ENCODE results near the gene ARL5B.

ARL5B gene

GRCh38 chr10:18681366-18681765 is 22.1 kb downstream of the ARL5B start:
- H3K79me2 ChIP-seq (ENCODE audit: control insufficient read depth, low read length): no peaks in the 10 kb centered on the region
- H3K27me3 ChIP-seq (ENCODE audit: control insufficient read depth, low read length): no peaks in the 10 kb centered on the region
- no peak overlapping the region for H3K4me2 ChIP-seq (ENCODE audit: low read length)
- H3K36me3 ChIP-seq (ENCODE audit: control insufficient read depth, low read length): peaks cover 11% of the 10 kb centered on the region
- no peak overlapping the region for H3K27ac ChIP-seq (ENCODE audit: low read depth, low read length)
- H3F3A ChIP-seq (ENCODE audit: control insufficient read depth, insufficient read depth): 0 out of 2 replicates have a peak, but pooled peaks cover 2% of the 10 kb centered on the region
- TF ChIP-seq EZH2phosphoT487 (IDR thresholded peaks at IDR 0.05; ENCODE audit: borderline replicate concordance, low read length): no peak
- no peak for TF ChIP-seq CTCF (IDR thresholded peaks at IDR 0.05; ENCODE audit: low read depth, low read length, poor library complexity, severe bottlenecking)
- no peaks in the 10 kb centered on the region for H4K20me1 ChIP-seq (ENCODE audit: control insufficient read depth, insufficient read depth, low read depth, low read length)
- no peaks in the 10 kb centered on the region for H3K4me1 ChIP-seq (ENCODE audit: control insufficient read depth, low read length)
- H3K9me3 ChIP-seq (ENCODE audit: control insufficient read depth, insufficient read depth, low read length): no peaks in the 10 kb centered on the region
- H3K9me2 ChIP-seq (replicated peaks; ENCODE audit: control insufficient read depth, low read length): no peaks in the 10 kb centered on the region
- no peak overlapping the region for H3K4me3 ChIP-seq (ENCODE audit: low read length)

DNA sequence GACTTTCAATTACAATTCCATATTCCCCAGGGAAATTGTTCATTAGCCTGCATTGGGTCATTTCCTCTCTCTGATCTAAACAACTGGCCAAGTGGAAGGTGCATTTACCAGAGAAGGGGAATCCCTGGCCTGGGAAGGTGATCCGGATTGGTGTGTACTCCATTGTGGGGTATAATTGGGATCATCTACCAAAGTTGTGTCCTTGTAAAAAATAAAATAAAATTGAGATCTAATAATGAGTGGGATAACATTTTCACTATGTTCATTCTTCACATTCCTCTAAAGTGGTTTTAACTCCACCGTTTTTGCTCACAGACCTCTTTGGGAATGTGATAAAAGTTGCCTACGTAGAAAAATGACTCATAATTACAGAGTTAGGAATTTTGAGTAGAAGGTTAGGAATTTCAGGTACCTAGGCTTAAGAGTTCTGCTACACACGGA is 22.8 kb downstream of the ARL5B start:
- no peaks in the 10 kb centered on the region for H4K20me1 ChIP-seq (ENCODE audit: control insufficient read depth, insufficient read depth, low read depth, low read length)
- 0 out of 2 replicates have a peak, but pooled peaks cover 2% of the 10 kb centered on the region for H3F3A ChIP-seq (ENCODE audit: control insufficient read depth, insufficient read depth)
- H3K4me3 ChIP-seq (ENCODE audit: low read length): no peak overlapping the region
- H3K36me3 ChIP-seq (ENCODE audit: control insufficient read depth, low read length): peaks cover 5% of the 10 kb centered on the region
- H3K27ac ChIP-seq (ENCODE audit: low read depth, low read length): no peak overlapping the region
- no peak overlapping the region for H3K4me2 ChIP-seq (ENCODE audit: low read length)
- no peaks in the 10 kb centered on the region for H3K9me2 ChIP-seq (replicated peaks; ENCODE audit: control insufficient read depth, low read length)
- H3K79me2 ChIP-seq (ENCODE audit: control insufficient read depth, low read length): no peaks in the 10 kb centered on the region
- no peaks in the 10 kb centered on the region for H3K27me3 ChIP-seq (ENCODE audit: control insufficient read depth, low read length)
- H3K4me1 ChIP-seq (ENCODE audit: control insufficient read depth, low read length): no peaks in the 10 kb centered on the region
- TF ChIP-seq EZH2phosphoT487 (IDR thresholded peaks at IDR 0.05; ENCODE audit: borderline replicate concordance, low read length): no peak
- no peaks in the 10 kb centered on the region for H3K9me3 ChIP-seq (ENCODE audit: control insufficient read depth, insufficient read depth, low read length)

DNA sequence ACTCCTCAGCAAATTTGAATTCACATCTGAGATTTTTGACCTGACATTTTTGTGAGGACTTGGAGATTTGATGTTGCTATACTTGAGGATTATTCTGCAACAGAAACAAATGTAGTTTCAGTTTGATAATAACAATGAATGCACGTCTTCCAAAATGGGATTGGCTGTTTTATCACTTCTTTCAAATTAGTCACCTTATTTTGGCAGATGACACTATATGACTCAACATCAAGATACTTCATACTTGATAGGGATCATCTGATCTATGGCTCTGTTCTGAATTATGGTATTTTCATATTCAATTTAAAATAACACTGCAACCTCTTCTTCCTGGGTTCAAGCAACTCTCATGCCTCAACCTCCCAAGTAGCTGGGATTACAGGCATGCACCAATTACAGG is 24.2 kb downstream of the ARL5B start:
- Histone ChIP-seq H3K27me3 (ENCODE audit: control insufficient read depth, low read length) (no peaks in the 10 kb centered on the region), H3K27ac (ENCODE audit: low read depth, low read length) (no peak overlapping the region), H3K4me3 (ENCODE audit: low read length) (no peak overlapping the region), H3K79me2 (ENCODE audit: control insufficient read depth, low read length) (no peaks in the 10 kb centered on the region), H3K36me3 (ENCODE audit: control insufficient read depth, low read length) (no peaks in the 10 kb centered on the region), H3K4me2 (ENCODE audit: low read length) (no peak overlapping the region), H3K9me3 (ENCODE audit: control insufficient read depth, insufficient read depth, low read length) (no peaks in the 10 kb centered on the region), H3K4me1 (ENCODE audit: control insufficient read depth, low read length) (no peaks in the 10 kb centered on the region), H3K9me2 (replicated peaks; ENCODE audit: control insufficient read depth, low read length) (no peaks in the 10 kb centered on the region), H3F3A (ENCODE audit: control insufficient read depth, insufficient read depth) (0 out of 2 replicates have a peak, but pooled peaks cover 2% of the 10 kb centered on the region), H4K20me1 (ENCODE audit: control insufficient read depth, insufficient read depth, low read depth, low read length) (no peaks in the 10 kb centered on the region)
- no peak for TF ChIP-seq EZH2phosphoT487 (IDR thresholded peaks at IDR 0.05; ENCODE audit: borderline replicate concordance, low read length)
- TF ChIP-seq CTCF (IDR thresholded peaks at IDR 0.05; ENCODE audit: low read depth, low read length, poor library complexity, severe bottlenecking): no peak

DNA sequence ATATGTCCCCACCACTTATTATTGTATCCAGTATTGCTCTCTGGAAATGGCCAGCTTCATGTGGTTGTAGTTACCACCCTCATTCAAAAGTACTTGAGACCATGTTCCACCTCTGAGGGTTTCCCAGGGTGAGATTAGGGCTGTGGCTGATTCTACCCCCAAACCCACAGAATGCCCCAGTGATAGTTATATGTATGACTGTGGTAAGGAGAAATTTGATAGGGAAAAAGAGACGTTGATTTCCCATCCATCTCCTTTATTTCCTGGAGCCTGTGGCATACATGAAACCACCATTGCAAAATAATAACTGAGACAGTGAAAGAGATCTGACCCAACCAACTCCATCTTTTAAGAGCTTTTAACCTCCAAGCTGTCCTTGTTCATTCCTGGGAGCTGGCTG is 25.2 kb downstream of the ARL5B start:
- 0 out of 2 replicates have a peak, but pooled peaks cover 1% of the 10 kb centered on the region for H3F3A ChIP-seq (ENCODE audit: control insufficient read depth, insufficient read depth)
- no peak overlapping the region for H3K27ac ChIP-seq (ENCODE audit: low read depth, low read length)
- TF ChIP-seq EZH2phosphoT487 (IDR thresholded peaks at IDR 0.05; ENCODE audit: borderline replicate concordance, low read length) (no peak), CTCF (IDR thresholded peaks at IDR 0.05; ENCODE audit: low read depth, low read length, poor library complexity, severe bottlenecking) (no peak)
- no peaks in the 10 kb centered on the region for H3K9me3 ChIP-seq (ENCODE audit: control insufficient read depth, insufficient read depth, low read length)
- no peaks in the 10 kb centered on the region for H3K27me3 ChIP-seq (ENCODE audit: control insufficient read depth, low read length)
- H3K36me3 ChIP-seq (ENCODE audit: control insufficient read depth, low read length): no peaks in the 10 kb centered on the region
- no peaks in the 10 kb centered on the region for H3K79me2 ChIP-seq (ENCODE audit: control insufficient read depth, low read length)
- H4K20me1 ChIP-seq (ENCODE audit: control insufficient read depth, insufficient read depth, low read depth, low read length): no peaks in the 10 kb centered on the region
- H3K4me2 ChIP-seq (ENCODE audit: low read length): no peak overlapping the region
- no peak overlapping the region for H3K4me3 ChIP-seq (ENCODE audit: low read length)
- H3K9me2 ChIP-seq (replicated peaks; ENCODE audit: control insufficient read depth, low read length): no peaks in the 10 kb centered on the region
- no peaks in the 10 kb centered on the region for H3K4me1 ChIP-seq (ENCODE audit: control insufficient read depth, low read length)

Data from DOHH2 (cell line).